ENCODE data around the gene LCE2C. TPM values are rescaled to one million over a fixed set of nuclear protein-coding genes. Genes with fewer than 3 reads are reported as not detected.

LCE2C gene
- total RNA-seq, 1 experiment from 2014 or later = not detected

DNA sequence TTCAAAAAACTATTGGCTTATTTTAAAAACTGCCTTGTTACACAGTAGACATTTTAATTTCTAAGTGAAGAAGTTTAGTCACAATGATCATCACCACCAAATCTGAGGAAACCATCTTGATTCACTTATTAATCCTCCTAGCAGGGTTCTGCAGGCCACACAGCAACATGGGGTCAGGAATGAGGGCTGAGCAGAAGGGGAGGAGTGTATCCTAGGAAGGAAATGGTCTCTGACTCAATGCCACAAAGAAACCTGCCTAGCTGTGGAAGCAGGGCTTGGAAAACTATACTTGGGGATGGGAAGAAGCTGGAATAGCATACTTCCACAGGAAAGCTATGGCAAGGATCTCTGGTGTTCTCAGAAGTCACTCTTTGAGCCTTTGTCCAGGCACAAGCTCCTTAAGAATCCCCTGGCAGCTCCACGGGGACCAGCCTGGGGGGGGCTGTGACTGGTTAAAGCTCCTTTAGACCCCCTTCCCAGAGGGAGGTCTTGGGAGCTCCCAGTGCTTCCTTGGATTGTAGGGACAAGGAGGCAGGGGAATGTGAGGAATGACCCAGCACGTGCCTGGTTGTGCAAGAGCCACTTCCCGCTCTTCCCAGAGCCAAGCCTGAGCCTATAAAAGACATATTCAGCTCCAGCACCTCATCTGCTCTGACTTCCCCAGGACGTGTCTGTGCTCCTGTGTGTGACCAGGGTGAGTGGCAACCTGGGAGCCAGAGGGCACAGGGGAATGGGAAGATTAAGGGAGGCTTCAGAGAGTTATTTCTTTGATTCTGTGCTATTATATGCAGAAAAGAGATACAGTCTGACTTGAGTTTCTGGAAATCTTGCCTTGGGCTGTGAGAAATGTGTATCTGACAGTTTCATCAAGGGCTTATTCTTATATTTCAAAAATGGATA is 22.9 kb downstream of the LCE2C start, which contains the start of gene LCE2A:
LCE2A (plus strand) TSS at position 645 of the 900 bp plus-strand sequence. CDS start 557 bp downstream, outside the sequence.
- intact Hi-C loops (cut with micrococcal nuclease; ENCODE audit: unreplicated experiment) = no loop called here
- H3K27me3 ChIP-seq (replicated peaks; ENCODE audit: control insufficient read depth, insufficient read depth, low read length) = no peaks in the 10 kb centered on the region
- H3K9me3 ChIP-seq = no peaks in the 10 kb centered on the region
- Mint-ChIP-seq H3K36me3 (ENCODE audit: insufficient read depth, unreplicated experiment) (no peaks in the 10 kb centered on the region), H3K4me1 (ENCODE audit: low read depth, unreplicated experiment) (no peaks in the 10 kb centered on the region), H3K4me3 (ENCODE audit: unreplicated experiment) (no peak within 1 kb of the TSS), H3K27me3 (ENCODE audit: insufficient read depth, unreplicated experiment) (peaks cover 15% of the 10 kb centered on the region), H3K27ac (ENCODE audit: unreplicated experiment) (no peak within 1 kb of the TSS), H3K9me3 (ENCODE audit: unreplicated experiment) (peaks cover 12% of the 10 kb centered on the region)
- BruUV-seq (replicated peaks) = no TSS peak
- TF ChIP-seq, protein P1, sequence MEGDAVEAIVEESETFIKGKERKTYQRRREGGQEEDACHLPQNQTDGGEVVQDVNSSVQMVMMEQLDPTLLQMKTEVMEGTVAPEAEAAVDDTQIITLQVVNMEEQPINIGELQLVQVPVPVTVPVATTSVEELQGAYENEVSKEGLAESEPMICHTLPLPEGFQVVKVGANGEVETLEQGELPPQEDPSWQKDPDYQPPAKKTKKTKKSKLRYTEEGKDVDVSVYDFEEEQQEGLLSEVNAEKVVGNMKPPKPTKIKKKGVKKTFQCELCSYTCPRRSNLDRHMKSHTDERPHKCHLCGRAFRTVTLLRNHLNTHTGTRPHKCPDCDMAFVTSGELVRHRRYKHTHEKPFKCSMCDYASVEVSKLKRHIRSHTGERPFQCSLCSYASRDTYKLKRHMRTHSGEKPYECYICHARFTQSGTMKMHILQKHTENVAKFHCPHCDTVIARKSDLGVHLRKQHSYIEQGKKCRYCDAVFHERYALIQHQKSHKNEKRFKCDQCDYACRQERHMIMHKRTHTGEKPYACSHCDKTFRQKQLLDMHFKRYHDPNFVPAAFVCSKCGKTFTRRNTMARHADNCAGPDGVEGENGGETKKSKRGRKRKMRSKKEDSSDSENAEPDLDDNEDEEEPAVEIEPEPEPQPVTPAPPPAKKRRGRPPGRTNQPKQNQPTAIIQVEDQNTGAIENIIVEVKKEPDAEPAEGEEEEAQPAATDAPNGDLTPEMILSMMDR (IDR thresholded peaks at IDR 0.05; ENCODE audit: insufficient read depth in 1 of 2, low read depth in 1 of 2, low read length in 1 of 2, severe bottlenecking in 1 of 2, unreplicated experiment in 1 of 2) = no peak
- no peaks in the 10 kb centered on the region for H3K4me1 ChIP-seq
- H3K36me3 ChIP-seq (ENCODE audit: control insufficient read depth, insufficient read depth, low read length) = no peaks in the 10 kb centered on the region
- H3K4me3 ChIP-seq (ENCODE audit: low read depth, low read length) = no peak within 1 kb of the TSS
- ChIA-PET CTCF (no interaction called here), POLR2A (no interaction called here)
- DNase-seq = no peak

DNA sequence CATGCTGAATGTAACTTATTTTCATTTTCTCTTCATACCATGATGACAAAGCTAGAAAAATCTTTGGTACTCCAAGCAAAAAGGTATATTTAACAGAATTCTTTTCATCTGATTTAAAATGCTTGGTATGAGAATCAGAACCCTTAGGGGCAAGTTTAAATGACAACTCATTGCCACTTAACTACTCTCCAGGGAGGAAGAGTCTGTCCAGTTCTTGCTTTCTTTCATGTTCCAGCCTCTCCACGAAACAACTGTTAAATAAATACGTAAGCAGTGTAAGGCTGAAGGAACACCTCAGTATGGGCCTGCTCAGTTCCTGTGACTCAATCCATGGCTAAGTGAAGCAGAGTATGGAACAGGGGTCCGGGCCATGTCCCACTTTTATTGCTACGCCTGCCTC is 24.7 kb downstream of the LCE2C start:
- no peak overlapping the region for H3K4me3 Mint-ChIP-seq (ENCODE audit: unreplicated experiment)
- no peaks in the 10 kb centered on the region for H3K4me1 ChIP-seq
- no peaks in the 10 kb centered on the region for H3K36me3 ChIP-seq (ENCODE audit: control insufficient read depth, insufficient read depth, low read length)
- no peak overlapping the region for H3K27ac Mint-ChIP-seq (ENCODE audit: unreplicated experiment)
- H3K4me1 Mint-ChIP-seq (ENCODE audit: low read depth, unreplicated experiment) = no peaks in the 10 kb centered on the region
- H3K4me3 ChIP-seq (ENCODE audit: low read depth, low read length) = no peak overlapping the region
- no peaks in the 10 kb centered on the region for H3K27me3 ChIP-seq (replicated peaks; ENCODE audit: control insufficient read depth, insufficient read depth, low read length)
- BruUV-seq (replicated peaks) = no TSS peak
- ChIA-PET CTCF (no interaction called here), POLR2A (no interaction called here)
- intact Hi-C loops (cut with micrococcal nuclease; ENCODE audit: unreplicated experiment) = no loop called here
- no peak for DNase-seq
- H3K27me3 Mint-ChIP-seq (ENCODE audit: insufficient read depth, unreplicated experiment) = peaks cover 16% of the 10 kb centered on the region
- no peaks in the 10 kb centered on the region for H3K9me3 Mint-ChIP-seq (ENCODE audit: unreplicated experiment)
- TF ChIP-seq, protein P1 (IDR thresholded peaks at IDR 0.05; ENCODE audit: insufficient read depth in 1 of 2, low read depth in 1 of 2, low read length in 1 of 2, severe bottlenecking in 1 of 2, unreplicated experiment in 1 of 2) = no peak
- H3K36me3 Mint-ChIP-seq (ENCODE audit: insufficient read depth, unreplicated experiment) = no peaks in the 10 kb centered on the region
- H3K9me3 ChIP-seq = no peaks in the 10 kb centered on the region

DNA sequence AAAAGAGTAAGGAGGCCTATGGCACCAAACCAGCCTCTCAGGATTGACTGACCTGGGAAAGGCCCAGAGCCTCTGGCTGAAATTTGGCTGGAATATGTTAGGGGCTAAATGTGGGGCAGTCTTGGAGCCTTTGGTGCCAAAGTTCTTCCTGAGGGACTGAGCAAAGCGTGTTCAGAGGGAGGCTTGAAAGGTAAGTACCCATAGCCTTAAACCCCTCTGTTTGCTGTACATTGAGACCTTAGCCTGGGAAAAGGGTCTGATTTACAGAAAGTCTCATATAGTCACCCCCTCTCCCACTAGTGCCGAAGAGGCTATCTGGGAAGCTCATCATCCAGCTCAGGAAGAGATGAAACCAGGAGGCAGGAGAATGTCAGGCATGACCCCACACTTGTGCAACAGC is 32.8 kb downstream of the LCE2C start, which contains the start of gene LCE4A:
LCE4A (plus strand) TSS at position 301 of the 400 bp plus-strand sequence. CDS start 916 bp downstream, outside the sequence.
- Mint-ChIP-seq H3K27ac (ENCODE audit: unreplicated experiment) (no peak within 1 kb of the TSS), H3K36me3 (ENCODE audit: insufficient read depth, unreplicated experiment) (no peaks in the 10 kb centered on the region), H3K27me3 (ENCODE audit: insufficient read depth, unreplicated experiment) (peaks cover 6% of the 10 kb centered on the region), H3K4me1 (ENCODE audit: low read depth, unreplicated experiment) (peaks cover 13% of the 10 kb centered on the region), H3K9me3 (ENCODE audit: unreplicated experiment) (no peaks in the 10 kb centered on the region), H3K4me3 (ENCODE audit: unreplicated experiment) (no peak within 1 kb of the TSS)
- intact Hi-C loops (cut with micrococcal nuclease; ENCODE audit: unreplicated experiment) = no loop called here
- no TSS peak for BruUV-seq (replicated peaks)
- Histone ChIP-seq H3K9me3 (no peaks in the 10 kb centered on the region), H3K4me3 (ENCODE audit: low read depth, low read length) (no peak within 1 kb of the TSS), H3K4me1 (no peaks in the 10 kb centered on the region), H3K36me3 (ENCODE audit: control insufficient read depth, insufficient read depth, low read length) (no peaks in the 10 kb centered on the region), H3K27me3 (replicated peaks; ENCODE audit: control insufficient read depth, insufficient read depth, low read length) (no peaks in the 10 kb centered on the region)
- TF ChIP-seq, protein P1 (IDR thresholded peaks at IDR 0.05; ENCODE audit: insufficient read depth in 1 of 2, low read depth in 1 of 2, low read length in 1 of 2, severe bottlenecking in 1 of 2, unreplicated experiment in 1 of 2) = no peak
- ChIA-PET CTCF (no interaction called here), POLR2A (no interaction called here)
- DNase-seq = no peak

Measured in Caco-2 (cell line).